ENCODE measurements around the gene NCOA5. TPM values are rescaled to one million over a fixed set of nuclear protein-coding genes. Genes with fewer than 3 reads are reported as not detected.

The NCOA5 gene
- 43.5 and 48.6 TPM in 2 replicates for total RNA-seq (ENCODE audit: low replicate concordance)
- long read RNA-seq, partial matches to known transcripts: 1 of 17 reads
- long read RNA-seq, other reads (novel, unspliced or antisense): 15 of 17 reads

GRCh38 chr20:46089417-46090388 is at the start of gene NCOA5:
NCOA5 (minus strand) TSS chr20:46089962; CDS start chr20:46079424, 10,538 bp downstream.
- peak; percentile 96 for DNase-seq (ENCODE audit: extremely low spot score, unreplicated experiment)
- peak within 1 kb of the TSS; percentile 81 for H3K27ac Mint-ChIP-seq
- H3K9me3 Mint-ChIP-seq: no peaks in the 10 kb centered on the region
- H3K27me3 Mint-ChIP-seq: peaks cover 6% of the 10 kb centered on the region
- peaks cover 40% of the 10 kb centered on the region for H3K4me1 Mint-ChIP-seq (ENCODE audit: unreplicated experiment)
- peak within 1 kb of the TSS; percentile 88 for H3K4me3 Mint-ChIP-seq
- no peaks in the 10 kb centered on the region for H3K36me3 Mint-ChIP-seq
- no peak for TF ChIP-seq CTCF (conservative IDR thresholded peaks at IDR 0.05)

- Mint-ChIP-seq H3K9me3 (no peaks in the 10 kb centered on the region), H3K4me3 (no peak overlapping the region), H3K4me1 (ENCODE audit: unreplicated experiment) (peaks cover 5% of the 10 kb centered on the region), H3K36me3 (no peaks in the 10 kb centered on the region), H3K27ac (no peak overlapping the region), H3K27me3 (peaks cover 68% of the 10 kb centered on the region)
- TF ChIP-seq CTCF (conservative IDR thresholded peaks at IDR 0.05): peak; percentile 19
- DNase-seq (ENCODE audit: extremely low spot score, unreplicated experiment): no peak
Observed at GRCh38 chr20:46139266-46139889, 49.6 kb upstream of the NCOA5 start.

GRCh38 chr20:46137816-46138215 is 48.1 kb upstream of the NCOA5 start:
- TF ChIP-seq CTCF (conservative IDR thresholded peaks at IDR 0.05): no peak
- Mint-ChIP-seq H3K36me3 (no peaks in the 10 kb centered on the region), H3K27ac (no peak overlapping the region), H3K27me3 (peaks cover 63% of the 10 kb centered on the region), H3K4me3 (no peak overlapping the region), H3K9me3 (no peaks in the 10 kb centered on the region), H3K4me1 (ENCODE audit: unreplicated experiment) (peaks cover 5% of the 10 kb centered on the region)
- no peak for DNase-seq (ENCODE audit: extremely low spot score, unreplicated experiment)

- Mint-ChIP-seq H3K4me3 (no peak overlapping the region), H3K27ac (no peak overlapping the region), H3K9me3 (no peaks in the 10 kb centered on the region), H3K36me3 (no peaks in the 10 kb centered on the region), H3K27me3 (peaks cover 61% of the 10 kb centered on the region), H3K4me1 (ENCODE audit: unreplicated experiment) (peaks cover 5% of the 10 kb centered on the region)
- no peak for DNase-seq (ENCODE audit: extremely low spot score, unreplicated experiment)
- TF ChIP-seq CTCF (conservative IDR thresholded peaks at IDR 0.05): no peak
Observed at GRCh38 chr20:46135856-46136633, 46.3 kb upstream of the NCOA5 start.

- peaks cover 66% of the 10 kb centered on the region for H3K27me3 Mint-ChIP-seq
- no peak for TF ChIP-seq CTCF (conservative IDR thresholded peaks at IDR 0.05)
- H3K9me3 Mint-ChIP-seq: no peaks in the 10 kb centered on the region
- peaks cover 5% of the 10 kb centered on the region for H3K4me1 Mint-ChIP-seq (ENCODE audit: unreplicated experiment)
- H3K36me3 Mint-ChIP-seq: no peaks in the 10 kb centered on the region
- no peak overlapping the region for H3K27ac Mint-ChIP-seq
- no peak for DNase-seq (ENCODE audit: extremely low spot score, unreplicated experiment)
- H3K4me3 Mint-ChIP-seq: no peak overlapping the region
Observed at GRCh38 chr20:46134716-46135115, 45.0 kb upstream of the NCOA5 start.
